Suppressor macrophage treated with lipopolysaccharide for 1 hour (primary cell): ENCODE measurements around the gene GAPDH.
"Not testable (repeated sequence)": the region's sequence is repeated elsewhere in the genome, so short reads cannot be mapped to it uniquely, and the experiment has no call there.

Experiments used
- DNase-seq, 3 donors: peaks; one replicate each; pipeline ENCODE4 v3.0.0-alpha.2; 2020 to 2022

The GAPDH gene

GRCh38 chr12:6567112-6567670, 32.9 kb downstream of the GAPDH start:
- peak; percentile 44 to 57 (median 50) for DNase-seq

- no peak for DNase-seq
These were observed 35.0 kb downstream of the GAPDH start for GRCh38 chr12:6569312-6569711.

- no peak for DNase-seq
These were observed 35.5 kb downstream of the GAPDH start for GRCh38 chr12:6569786-6570185.

- DNase-seq, result peak; percentile 33 to 60 (median 44)
These were observed 36.1 kb downstream of the GAPDH start for GRCh38 chr12:6570264-6570887.

GRCh38 chr12:6573001-6573400, 38.7 kb downstream of the GAPDH start:
- no peak for DNase-seq

- DNase-seq, result no peak
These were observed 40.4 kb downstream of the GAPDH start for GRCh38 chr12:6574576-6575295.

- no peak for DNase-seq
These were observed 41.3 kb downstream of the GAPDH start for GRCh38 chr12:6575648-6576047.

GRCh38 chr12:6582196-6582595, 47.9 kb downstream of the GAPDH start:
- no peak for DNase-seq

GRCh38 chr12:6582959-6583358, 48.6 kb downstream of the GAPDH start:
- DNase-seq, result no peak

GRCh38 chr12:6584293-6584692, 50.0 kb downstream of the GAPDH start:
- DNase-seq, result no peak

GRCh38 chr12:6586569-6586968, 52.3 kb downstream of the GAPDH start:
- not testable (repeated sequence) for DNase-seq
